ENCODE results near the gene EFNA1. TPM values are rescaled to one million over a fixed set of nuclear protein-coding genes. Genes with fewer than 3 reads are reported as not detected.

The EFNA1 gene
- total and polyA plus RNA-seq, 2 experiments from 2014 or later = 3.2 to 5.1 TPM

DNA sequence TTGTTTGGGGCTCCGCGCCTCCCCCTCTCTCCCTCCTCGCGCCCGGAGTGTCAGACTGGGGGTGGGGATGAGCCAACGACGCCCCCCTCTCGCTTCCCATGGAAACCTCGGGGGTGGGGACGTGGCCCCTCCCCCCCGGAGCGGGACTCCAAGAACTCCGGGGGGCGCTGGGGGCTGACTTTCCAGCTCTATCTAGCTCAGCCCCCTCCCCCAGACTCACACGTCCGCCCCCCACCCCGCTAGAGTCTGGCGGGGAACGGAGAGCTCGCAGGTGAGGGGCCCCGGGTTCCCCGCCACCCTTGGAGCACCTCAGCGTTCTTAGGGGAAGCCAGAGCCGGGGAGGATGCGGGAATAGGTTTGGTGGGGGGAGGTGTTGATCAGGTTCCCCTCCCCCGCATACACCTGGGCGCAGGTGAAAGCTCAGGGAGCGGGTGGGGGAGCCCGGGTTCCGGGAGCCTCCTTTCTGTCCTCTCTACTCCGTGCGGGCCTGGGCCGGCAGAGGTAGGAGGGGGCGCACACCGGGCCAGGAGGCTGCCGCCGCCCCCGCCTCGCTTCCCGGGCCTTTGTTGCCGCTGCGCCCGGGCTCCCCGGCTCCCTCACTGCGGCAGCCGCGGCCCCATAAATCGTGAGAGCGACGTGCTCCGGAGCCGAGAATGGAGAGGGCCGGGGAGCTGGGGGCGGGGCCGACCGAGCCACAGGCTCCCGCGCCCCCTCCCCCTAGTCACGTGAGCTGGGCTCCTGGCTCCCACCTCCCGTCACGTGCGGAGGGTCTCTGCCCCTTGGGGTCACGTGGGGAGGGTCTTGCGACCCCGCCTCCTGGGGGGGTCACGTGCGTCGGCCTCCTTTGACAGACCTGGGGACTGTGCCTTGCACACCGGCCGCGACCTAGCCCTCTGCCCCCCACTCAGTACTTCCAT is 47.1 kb upstream of the EFNA1 start:
- H3K79me2 ChIP-seq (replicated peaks; ENCODE audit: insufficient read depth) = no peaks in the 10 kb centered on the region
- Mint-ChIP-seq H3K4me1 (peaks cover 35% of the 10 kb centered on the region), H3K36me3 (ENCODE audit: low read depth) (no peaks in the 10 kb centered on the region; the same call in 2 of the 3 replicates), H3K9me3 (no peaks in the 10 kb centered on the region), H3K27ac (no peak overlapping the region), H3K4me3 (peak overlapping the region; percentile 80), H3K27me3 (ENCODE audit: insufficient read depth, low read depth, poor library complexity) (peaks cover 81% of the 10 kb centered on the region)
- H4K20me1 ChIP-seq (replicated peaks; ENCODE audit: insufficient read depth) = peaks cover 6% of the 10 kb centered on the region; the same call in 1 of the 2 replicates
- H3K27ac ChIP-seq (ENCODE audit: low read depth) = no peak overlapping the region
- TF ChIP-seq, protein P1, sequence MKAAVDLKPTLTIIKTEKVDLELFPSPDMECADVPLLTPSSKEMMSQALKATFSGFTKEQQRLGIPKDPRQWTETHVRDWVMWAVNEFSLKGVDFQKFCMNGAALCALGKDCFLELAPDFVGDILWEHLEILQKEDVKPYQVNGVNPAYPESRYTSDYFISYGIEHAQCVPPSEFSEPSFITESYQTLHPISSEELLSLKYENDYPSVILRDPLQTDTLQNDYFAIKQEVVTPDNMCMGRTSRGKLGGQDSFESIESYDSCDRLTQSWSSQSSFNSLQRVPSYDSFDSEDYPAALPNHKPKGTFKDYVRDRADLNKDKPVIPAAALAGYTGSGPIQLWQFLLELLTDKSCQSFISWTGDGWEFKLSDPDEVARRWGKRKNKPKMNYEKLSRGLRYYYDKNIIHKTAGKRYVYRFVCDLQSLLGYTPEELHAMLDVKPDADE (IDR thresholded peaks at IDR 0.05) = no peak
- peak; percentile 57; the same call in 1 of the 2 replicates for TF ChIP-seq CREB1 (CRISPR knock-in tag; IDR thresholded peaks at IDR 0.05; ENCODE audit: low read depth)
- peak; percentile 62 for TF ChIP-seq POLR2AphosphoS5 (IDR thresholded peaks at IDR 0.05; ENCODE audit: low read depth)
- peak; percentile 13 for TF ChIP-seq EZH2 (IDR thresholded peaks at IDR 0.05; ENCODE audit: low read depth, unreplicated experiment)
- H3K27me3 ChIP-seq (ENCODE audit: insufficient read depth) = peaks cover 82% of the 10 kb centered on the region
- no peaks in the 10 kb centered on the region for H3K9me2 ChIP-seq (ENCODE audit: insufficient read depth)
- H2AFZ ChIP-seq = peak overlapping the region; percentile 86; the same call in 1 of the 2 replicates
- H3K4me3 ChIP-seq = peak overlapping the region; percentile 83
- no peaks in the 10 kb centered on the region for H3K36me3 ChIP-seq (ENCODE audit: insufficient read depth)
- H3F3A ChIP-seq (replicated peaks; ENCODE audit: low read depth) = peaks cover 18% of the 10 kb centered on the region; the same call in 1 of the 2 replicates
- peaks cover 25% of the 10 kb centered on the region for H3K4me1 ChIP-seq (ENCODE audit: insufficient read depth)
- ATAC-seq = peak; percentile 11
- H3K4me2 ChIP-seq = peak overlapping the region; percentile 92
- peak; percentile 98 for DNase-seq (ENCODE audit: low spot score)

DNA sequence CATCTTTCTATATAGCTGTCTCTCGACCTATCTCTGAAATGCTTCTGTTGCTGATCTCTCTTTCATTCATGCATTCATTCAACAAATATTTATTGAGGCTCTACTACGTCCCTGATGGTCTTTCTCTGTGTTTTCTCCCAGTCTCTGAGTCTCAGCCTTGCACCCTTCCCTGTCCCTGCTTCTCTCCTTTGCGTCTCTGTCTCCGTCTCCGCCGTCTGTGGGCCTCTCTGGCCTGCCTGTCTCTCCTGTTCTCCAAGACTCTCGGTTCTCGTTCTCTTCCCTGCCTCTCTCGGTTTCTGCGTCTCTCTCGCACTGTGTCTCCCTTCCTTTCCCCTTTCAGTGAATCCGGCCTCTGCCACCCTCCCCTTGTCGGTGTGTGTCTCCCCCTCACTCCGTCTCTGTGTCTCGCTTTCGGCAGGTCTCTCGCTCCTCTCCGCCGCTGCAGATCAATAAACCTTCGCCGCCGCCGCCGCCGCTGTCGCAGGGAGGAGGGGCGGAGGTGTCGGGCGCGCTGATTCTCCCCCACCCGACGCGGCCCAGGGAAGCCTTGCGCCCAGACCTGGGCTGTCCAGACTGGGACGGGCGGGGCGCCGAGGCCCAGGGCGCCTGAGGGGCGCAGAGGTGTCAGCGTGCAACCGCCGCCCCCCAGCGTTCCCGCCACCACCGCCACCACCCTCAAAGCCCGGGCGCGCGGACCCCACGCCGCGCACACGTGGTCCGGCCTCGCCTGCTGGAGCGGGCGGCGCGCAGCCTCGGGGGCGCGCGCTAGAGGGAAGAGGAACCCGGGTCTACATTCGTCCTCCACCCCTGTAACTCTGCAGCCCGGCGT is 46.0 kb upstream of the EFNA1 start:
- peaks cover 78% of the 10 kb centered on the region for H3K27me3 ChIP-seq (ENCODE audit: insufficient read depth)
- Mint-ChIP-seq H3K4me1 (peaks cover 37% of the 10 kb centered on the region), H3K9me3 (no peaks in the 10 kb centered on the region), H3K27ac (no peak overlapping the region), H3K36me3 (ENCODE audit: low read depth) (no peaks in the 10 kb centered on the region; the same call in 2 of the 3 replicates), H3K4me3 (peak overlapping the region; percentile 68), H3K27me3 (ENCODE audit: insufficient read depth, low read depth, poor library complexity) (peaks cover 82% of the 10 kb centered on the region)
- H3K4me1 ChIP-seq (ENCODE audit: insufficient read depth) = peaks cover 28% of the 10 kb centered on the region
- no peaks in the 10 kb centered on the region for H3K9me2 ChIP-seq (ENCODE audit: insufficient read depth)
- H3K4me3 ChIP-seq = peak overlapping the region; percentile 83
- H3K27ac ChIP-seq (ENCODE audit: low read depth) = no peak overlapping the region
- H4K20me1 ChIP-seq (replicated peaks; ENCODE audit: insufficient read depth) = peaks cover 6% of the 10 kb centered on the region; the same call in 1 of the 2 replicates
- no peaks in the 10 kb centered on the region for H3K79me2 ChIP-seq (replicated peaks; ENCODE audit: insufficient read depth)
- peak overlapping the region; percentile 86; the same call in 1 of the 2 replicates for H2AFZ ChIP-seq
- TF ChIP-seq EZH2phosphoT487 (IDR thresholded peaks at IDR 0.05; ENCODE audit: unreplicated experiment) (peak; percentile 70), EZH2 (IDR thresholded peaks at IDR 0.05; ENCODE audit: low read depth, unreplicated experiment) (peak; percentile 86), NANOG (IDR thresholded peaks at IDR 0.05; ENCODE audit: borderline replicate concordance) (no peak)
- peak overlapping the region; percentile 92 for H3K4me2 ChIP-seq
- no peak for ATAC-seq
- H3F3A ChIP-seq (replicated peaks; ENCODE audit: low read depth) = peaks cover 18% of the 10 kb centered on the region; the same call in 1 of the 2 replicates
- no peak for DNase-seq (ENCODE audit: low spot score)
- H3K36me3 ChIP-seq (ENCODE audit: insufficient read depth) = no peaks in the 10 kb centered on the region

Measured in GM23338 (cell line).